GM12874 (cell line): ENCODE results near the gene NPSR1.

Experiments used
- TF ChIP-seq, protein P1 (sequence below): IDR thresholded peaks from 2 replicates; pipeline ENCODE4 v1.5.1; 2011; ENCODE audit warnings: low read depth, mild to moderate bottlenecking, control low read depth, low read length, moderate library complexity; ENCODE audit not compliant: insufficient read depth

The NPSR1 gene

GRCh38 chr7:34750209-34750608, 92.2 kb downstream of the NPSR1 start:
- TF ChIP-seq, protein P1, sequence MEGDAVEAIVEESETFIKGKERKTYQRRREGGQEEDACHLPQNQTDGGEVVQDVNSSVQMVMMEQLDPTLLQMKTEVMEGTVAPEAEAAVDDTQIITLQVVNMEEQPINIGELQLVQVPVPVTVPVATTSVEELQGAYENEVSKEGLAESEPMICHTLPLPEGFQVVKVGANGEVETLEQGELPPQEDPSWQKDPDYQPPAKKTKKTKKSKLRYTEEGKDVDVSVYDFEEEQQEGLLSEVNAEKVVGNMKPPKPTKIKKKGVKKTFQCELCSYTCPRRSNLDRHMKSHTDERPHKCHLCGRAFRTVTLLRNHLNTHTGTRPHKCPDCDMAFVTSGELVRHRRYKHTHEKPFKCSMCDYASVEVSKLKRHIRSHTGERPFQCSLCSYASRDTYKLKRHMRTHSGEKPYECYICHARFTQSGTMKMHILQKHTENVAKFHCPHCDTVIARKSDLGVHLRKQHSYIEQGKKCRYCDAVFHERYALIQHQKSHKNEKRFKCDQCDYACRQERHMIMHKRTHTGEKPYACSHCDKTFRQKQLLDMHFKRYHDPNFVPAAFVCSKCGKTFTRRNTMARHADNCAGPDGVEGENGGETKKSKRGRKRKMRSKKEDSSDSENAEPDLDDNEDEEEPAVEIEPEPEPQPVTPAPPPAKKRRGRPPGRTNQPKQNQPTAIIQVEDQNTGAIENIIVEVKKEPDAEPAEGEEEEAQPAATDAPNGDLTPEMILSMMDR: no peak

GRCh38 chr7:34750636-34751035, 92.6 kb downstream of the NPSR1 start:
- TF ChIP-seq, protein P1: no peak

DNA sequence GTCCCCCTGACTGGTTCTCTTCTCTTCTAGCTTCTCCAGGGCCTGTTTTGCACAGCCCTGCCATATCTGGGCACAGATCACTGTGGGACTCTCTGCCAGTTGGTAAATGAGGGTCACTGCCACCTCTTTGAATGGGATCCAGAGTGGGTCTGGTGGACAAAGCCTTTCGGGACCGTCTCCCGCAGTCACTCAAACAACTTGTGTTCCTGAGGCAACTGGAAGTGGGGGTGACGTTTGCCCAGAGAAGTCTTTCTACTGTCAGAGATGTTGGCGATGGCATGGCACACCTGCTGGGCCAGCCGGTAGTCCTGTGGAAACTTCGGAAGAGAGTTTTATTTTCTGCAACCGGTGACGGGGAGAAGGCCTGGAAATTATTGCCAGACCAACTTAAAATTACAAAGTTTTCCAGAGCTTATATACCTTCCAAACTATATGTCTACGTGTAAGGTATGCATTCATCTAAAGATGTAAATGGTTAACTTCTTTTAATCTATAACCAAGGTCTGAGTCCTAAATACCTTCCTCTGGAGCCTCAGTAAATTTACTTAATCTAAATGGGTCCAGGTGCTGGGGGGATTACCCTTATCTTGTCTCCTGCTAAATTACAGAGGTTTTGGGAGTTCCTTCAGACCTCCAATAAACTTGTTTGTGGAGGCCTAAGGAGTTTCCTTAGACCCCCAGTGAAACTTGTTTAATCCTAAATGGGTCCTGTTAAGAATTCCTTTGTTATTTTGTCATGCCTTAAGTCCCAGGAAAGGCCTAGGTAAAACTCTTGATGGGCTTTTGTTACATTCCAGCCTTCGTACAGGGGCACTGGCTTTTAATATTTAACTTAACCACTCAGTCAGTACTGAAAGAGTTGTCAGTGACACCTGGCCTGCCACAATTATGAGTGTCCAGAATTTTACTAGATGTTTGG, 94.0 kb downstream of the NPSR1 start:
- TF ChIP-seq, protein P1: no peak

GRCh38 chr7:34752929-34753328, 94.9 kb downstream of the NPSR1 start:
- TF ChIP-seq, protein P1: no peak

DNA sequence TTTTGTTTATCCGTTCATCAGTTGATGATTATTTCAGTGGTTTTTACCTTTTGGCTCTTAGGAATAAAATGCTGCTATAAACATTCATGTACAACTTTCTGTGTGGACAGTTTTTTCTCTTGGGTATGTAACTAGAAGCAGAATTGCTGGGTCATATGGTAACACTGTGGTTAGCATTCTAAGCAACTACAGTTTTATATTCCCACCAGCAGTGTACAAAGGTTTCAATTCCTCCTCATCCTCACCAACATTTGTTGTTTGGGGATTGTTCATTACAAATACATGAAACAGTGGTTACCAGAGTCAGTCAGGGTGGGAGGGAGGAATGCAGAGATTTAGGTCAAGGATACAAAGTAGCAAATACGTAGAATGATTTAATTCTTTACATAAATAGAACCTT, 97.0 kb downstream of the NPSR1 start:
- TF ChIP-seq, protein P1: no peak

GRCh38 chr7:34756025-34756437, 98.0 kb downstream of the NPSR1 start:
- TF ChIP-seq, protein P1: no peak

DNA sequence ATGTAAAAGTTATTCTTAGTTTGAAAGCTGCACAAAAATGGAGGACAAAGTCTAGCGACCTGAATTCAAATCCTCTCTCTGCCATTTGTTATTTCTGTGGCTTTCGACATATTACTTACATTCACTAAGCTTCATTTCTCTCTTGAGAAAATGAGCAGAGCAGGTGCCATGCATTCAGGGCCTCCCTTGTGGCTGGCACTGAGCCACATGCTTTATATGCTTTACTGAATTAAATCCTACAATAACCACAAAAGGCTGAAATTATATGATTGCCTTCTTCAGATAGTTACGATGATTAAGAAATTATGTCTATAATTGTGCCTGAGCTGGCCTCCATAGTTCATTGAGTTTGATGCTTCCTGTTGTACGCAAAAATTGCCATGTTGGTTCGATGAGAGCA, 98.7 kb downstream of the NPSR1 start:
- TF ChIP-seq, protein P1: no peak
